SK-N-SH (cell line): ENCODE results near the gene FOCAD. TPM values are rescaled to one million over a fixed set of nuclear protein-coding genes. Genes with fewer than 3 reads are reported as not detected.

Experiments used
- CTCF ChIA-PET: fragments of 300-600, 350-600 bp; formaldehyde crosslinking; extraction: SDS; loops from one replicate; lab custom pipeline; 2021; lab: Yijun Ruan, JAX
- POLR2A ChIA-PET: fragments of 350-600 bp; sonication (Branson Sonifier 250); formaldehyde crosslinking; extraction: SDS; loops from one replicate; lab custom pipeline; 2020; ENCODE audit warnings: antibody characterized with exemption, inconsistent platforms; lab: Yijun Ruan, JAX
- DNase-seq: peaks from one replicate; pipeline ENCODE4 v3.0.0; 2012
- H2AFZ ChIP-seq: fragments of 200-600 bp; sonication (generic); 2 replicates; pipeline ENCODE4 v1.8.1; 2016; ENCODE audit warnings: antibody characterized with exemption, mild to moderate bottlenecking, low read depth
- H3F3A ChIP-seq: fragments of 200-600 bp; sonication (generic); replicated peaks from 2 replicates; pipeline ENCODE3; 2016; ENCODE audit warnings: antibody characterized with exemption, mild to moderate bottlenecking; ENCODE audit not compliant: insufficient read depth
- H3K27ac ChIP-seq, 2 experiments: fragments of 200-500 bp in 1 of 2; fragments of 200-600 bp in 1 of 2; sonication (Bioruptor generic) in 1 of 2; sonication (generic), shearing (Covaris generic) in 1 of 2; 2 replicates each; pipeline versions ENCODE4 v1.5.1 to v1.6.1; 2014 to 2016; ENCODE audit warnings: low read depth in 2 of 2, inconsistent platforms in 1 of 2, low read length in 1 of 2, mild to moderate bottlenecking in 1 of 2, mixed read lengths in 1 of 2
- H3K27me3 ChIP-seq: fragments of 200-600 bp; sonication (generic), shearing (Covaris generic); 2 replicates; pipeline ENCODE4 v1.6.1; 2016; ENCODE audit warnings: mixed run types; ENCODE audit not compliant: insufficient read depth
- H3K36me3 ChIP-seq, 2 experiments: fragments of 200-500 bp in 1 of 2; fragments of 200-600 bp in 1 of 2; sonication (Bioruptor generic) in 1 of 2; sonication (generic) in 1 of 2; replicated peaks in 1 of 2; 2 replicates each; pipeline versions ENCODE3 to v1.5.1; 2014 to 2016; ENCODE audit warnings: low read length in 1 of 2, mild to moderate bottlenecking in 1 of 2; ENCODE audit not compliant: insufficient read depth in 2 of 2, control insufficient read depth in 1 of 2
- H3K4me1 ChIP-seq, 2 experiments: fragments of 200-500 bp in 1 of 2; fragments of 200-600 bp in 1 of 2; sonication (Bioruptor generic) in 1 of 2; sonication (generic), shearing (Covaris generic) in 1 of 2; 2 replicates each; pipeline versions ENCODE4 v1.5.1 to v1.6.1; 2014 to 2016; ENCODE audit warnings: low read depth in 1 of 2, low read length in 1 of 2, mixed run types in 1 of 2; ENCODE audit not compliant: insufficient read depth in 2 of 2, control insufficient read depth in 1 of 2
- H3K4me2 ChIP-seq: fragments of 200-600 bp; sonication (generic), shearing (Covaris generic); 2 replicates; pipeline ENCODE4 v1.6.1; 2017; ENCODE audit warnings: mixed run types
- H3K4me3 ChIP-seq, 2 experiments: fragments of 200-500 bp in 1 of 2; fragments of 200-600 bp in 1 of 2; sonication (Bioruptor generic) in 1 of 2; sonication (generic), shearing (Covaris generic) in 1 of 2; 2 replicates each; pipeline versions ENCODE4 v1.5.1 to v1.8.1; 2014 to 2016; ENCODE audit warnings: low read depth in 2 of 2, inconsistent platforms in 1 of 2, low read length in 1 of 2, mild to moderate bottlenecking in 1 of 2, mixed read lengths in 1 of 2, moderate library complexity in 1 of 2
- H3K79me2 ChIP-seq: fragments of 200-600 bp; sonication (generic); 2 replicates; pipeline ENCODE4 v1.8.1; 2017; ENCODE audit warnings: mild to moderate bottlenecking; ENCODE audit not compliant: insufficient read depth
- H3K9ac ChIP-seq: fragments of 200-600 bp; sonication (generic); 2 replicates; pipeline ENCODE4 v1.6.1; 2017; ENCODE audit warnings: mixed run types
- H3K9me2 ChIP-seq: fragments of 200-600 bp; sonication (generic); 2 replicates; pipeline ENCODE4 v1.6.1; 2017; ENCODE audit warnings: mixed run types
- H3K9me3 ChIP-seq: fragments of 200-600 bp; sonication (generic); 2 replicates; pipeline ENCODE4 v1.6.1; 2017; ENCODE audit warnings: mixed run types, mild to moderate bottlenecking, moderate library complexity
- H4K20me1 ChIP-seq: fragments of 200-600 bp; sonication (generic); 2 replicates; pipeline ENCODE4 v1.6.1; 2017; ENCODE audit warnings: mild to moderate bottlenecking, mixed run types; ENCODE audit not compliant: insufficient read depth
- EP300 ChIP-seq, 2 experiments: IDR thresholded peaks; 2 replicates each; pipeline versions ENCODE4 v1.4.0 to v1.6.1; 2012; ENCODE audit warnings: borderline replicate concordance in 1 of 2, low read depth in 1 of 2, low read length in 1 of 2
- GABPA ChIP-seq: IDR thresholded peaks from 2 replicates; pipeline ENCODE4 v1.4.0; 2012; ENCODE audit warnings: low read depth, mild to moderate bottlenecking
- MAX ChIP-seq: IDR thresholded peaks from 2 replicates; pipeline ENCODE4 v1.4.0; 2012; ENCODE audit warnings: low read depth
- MXI1 ChIP-seq: IDR thresholded peaks from 2 replicates; pipeline ENCODE4 v1.6.1; 2012; ENCODE audit warnings: mild to moderate bottlenecking, low read depth, low read length, improper control_type of control experiment
- PBX3 ChIP-seq: IDR thresholded peaks from 2 replicates; pipeline ENCODE4; 2012
- POLR2AphosphoS5 ChIP-seq: IDR thresholded peaks from 2 replicates; pipeline ENCODE4 v1.6.1; 2012; ENCODE audit warnings: low read depth, low read length
- RAD21 ChIP-seq: IDR thresholded peaks from 2 replicates; pipeline ENCODE4 v1.6.1; 2012; ENCODE audit warnings: mild to moderate bottlenecking, low read length
- REST ChIP-seq: IDR thresholded peaks from 2 replicates; pipeline ENCODE4 v1.6.1; 2012; ENCODE audit warnings: mild to moderate bottlenecking, low read depth, low read length, moderate library complexity
- RFX5 ChIP-seq: IDR thresholded peaks from 2 replicates; pipeline ENCODE4 v1.6.1; 2012; ENCODE audit warnings: mild to moderate bottlenecking, improper control_type of control experiment, low read length
- RXRA ChIP-seq: IDR thresholded peaks from 2 replicates; pipeline ENCODE4 v1.4.0; 2012; ENCODE audit warnings: low read depth, mild to moderate bottlenecking, borderline replicate concordance
- USF1 ChIP-seq: IDR thresholded peaks from 2 replicates; pipeline ENCODE4 v1.4.0; 2012; ENCODE audit warnings: low read depth, borderline replicate concordance
- YY1 ChIP-seq: IDR thresholded peaks from 2 replicates; pipeline ENCODE4 v1.4.0; 2012; ENCODE audit warnings: low read depth, mild to moderate bottlenecking
- WGBS: methylation state at CpG from one replicate; pipeline ENCODE4 v1.1.6; 2017; ENCODE audit warnings: low lambda C conversion rate; 5-methylcytosine and 5-hydroxymethylcytosine counted together
- polyA plus RNA-seq, 3 experiments: library from polyadenylated mRNA; depleted of rRNA; stranded (reverse); fragments of >200 nt; gene quantifications; 2 replicates each; pipeline ENCODE4 v1.2.3, GENCODE V29; 2012

FOCAD gene
- polyA plus RNA-seq, 1 of the 3 experiments (the other 2 are of a cell fraction) = 15.8 TPM

- H3K9me2 ChIP-seq = no peaks in the 10 kb centered on the region
- H3K4me1 ChIP-seq = peaks cover 0 to 6% of the 10 kb centered on the region in 2 experiments; a peak in 1 of 4 replicates
- no peak for TF ChIP-seq RAD21
- no peak for TF ChIP-seq EP300 (IDR thresholded peaks at IDR 0.05; ENCODE audit: borderline replicate concordance in 1 of 2, low read depth in 1 of 2, low read length in 1 of 2)
- no peak for TF ChIP-seq YY1
- no peaks in the 10 kb centered on the region for H4K20me1 ChIP-seq
- H3K36me3 ChIP-seq = no peaks in the 10 kb centered on the region
- DNase-seq = no peak
- 89% methylated on average over 2 of the region's 2 CpGs for WGBS
- H3K27ac ChIP-seq = no peak overlapping the region
- no peaks in the 10 kb centered on the region for H3K79me2 ChIP-seq
- H3K4me2 ChIP-seq = no peak overlapping the region
- no peak overlapping the region for H3K9ac ChIP-seq
- H3K9me3 ChIP-seq = no peaks in the 10 kb centered on the region
- ChIA-PET CTCF (interaction anchor here (0.9 kb wide), 1 partner anchor 132 kb away, joined by 3 read pairs; no protein-coding TSS in a partner anchor), POLR2A (no interaction called here)
- no peaks in the 10 kb centered on the region for H3F3A ChIP-seq
- no peaks in the 10 kb centered on the region for H3K27me3 ChIP-seq
- no peak overlapping the region for H2AFZ ChIP-seq
- H3K4me3 ChIP-seq = no peak overlapping the region
Observed at GRCh38 chr9:20754556-20754955, 70.5 kb downstream of the FOCAD start.

- H3K4me3 ChIP-seq = no peak overlapping the region
- H3F3A ChIP-seq = no peaks in the 10 kb centered on the region
- H3K27me3 ChIP-seq = no peaks in the 10 kb centered on the region
- H3K4me1 ChIP-seq = peaks cover 0 to 4% of the 10 kb centered on the region in 2 experiments; a peak in 2 of 4 replicates
- TF ChIP-seq RFX5 (no peak), REST (no peak), MAX (no peak), GABPA (no peak), PBX3 (no peak), POLR2AphosphoS5 (no peak), EP300 (IDR thresholded peaks at IDR 0.05; ENCODE audit: borderline replicate concordance in 1 of 2, low read depth in 1 of 2, low read length in 1 of 2) (no peak), USF1 (no peak), RXRA (no peak), MXI1 (no peak)
- H3K27ac ChIP-seq = no peak overlapping the region
- ChIA-PET POLR2A (interaction anchor here (0.6 kb wide), 1 partner anchor 108 kb away, joined by 4 read pairs; no protein-coding TSS in a partner anchor), CTCF (no interaction called here)
- 89% methylated on average over 3 of the region's 3 CpGs for WGBS
- no peak for DNase-seq
- no peak overlapping the region for H3K9ac ChIP-seq
- H3K36me3 ChIP-seq = peaks cover 3 to 7% of the 10 kb centered on the region in 2 experiments
- H3K9me3 ChIP-seq = no peaks in the 10 kb centered on the region
- no peaks in the 10 kb centered on the region for H4K20me1 ChIP-seq
- no peaks in the 10 kb centered on the region for H3K9me2 ChIP-seq
- H2AFZ ChIP-seq = no peak overlapping the region
- H3K4me2 ChIP-seq = no peak overlapping the region
- no peaks in the 10 kb centered on the region for H3K79me2 ChIP-seq
Observed at GRCh38 chr9:20760246-20760891, 76.3 kb downstream of the FOCAD start.
